Hepatocyte (in vitro differentiated cells): Measurements from ENCODE around the gene IRF4.

Source experiments
- CTCF ChIP-seq: fragments of 200-600 bp; sonication (generic); IDR thresholded peaks from 2 replicates; pipeline ENCODE4 v1.5.1; 2016; ENCODE audit warnings: antibody characterized with exemption, mild to moderate bottlenecking; ENCODE audit not compliant: poor library complexity
- EZH2phosphoT487 ChIP-seq: fragments of 200-600 bp; sonication (generic); IDR thresholded peaks from one replicate; pipeline ENCODE4 v1.6.1; 2018; ENCODE audit warnings: antibody characterized with exemption, mild to moderate bottlenecking, low read depth, moderate library complexity; ENCODE audit not compliant: unreplicated experiment, severe bottlenecking

GRCh38 chr6:404685-405423 is 13.3 kb downstream of the IRF4 start:
- TF ChIP-seq CTCF, result no peak
- TF ChIP-seq EZH2phosphoT487, result no peak
